Measurements from ENCODE around the gene MSI2.

DNA sequence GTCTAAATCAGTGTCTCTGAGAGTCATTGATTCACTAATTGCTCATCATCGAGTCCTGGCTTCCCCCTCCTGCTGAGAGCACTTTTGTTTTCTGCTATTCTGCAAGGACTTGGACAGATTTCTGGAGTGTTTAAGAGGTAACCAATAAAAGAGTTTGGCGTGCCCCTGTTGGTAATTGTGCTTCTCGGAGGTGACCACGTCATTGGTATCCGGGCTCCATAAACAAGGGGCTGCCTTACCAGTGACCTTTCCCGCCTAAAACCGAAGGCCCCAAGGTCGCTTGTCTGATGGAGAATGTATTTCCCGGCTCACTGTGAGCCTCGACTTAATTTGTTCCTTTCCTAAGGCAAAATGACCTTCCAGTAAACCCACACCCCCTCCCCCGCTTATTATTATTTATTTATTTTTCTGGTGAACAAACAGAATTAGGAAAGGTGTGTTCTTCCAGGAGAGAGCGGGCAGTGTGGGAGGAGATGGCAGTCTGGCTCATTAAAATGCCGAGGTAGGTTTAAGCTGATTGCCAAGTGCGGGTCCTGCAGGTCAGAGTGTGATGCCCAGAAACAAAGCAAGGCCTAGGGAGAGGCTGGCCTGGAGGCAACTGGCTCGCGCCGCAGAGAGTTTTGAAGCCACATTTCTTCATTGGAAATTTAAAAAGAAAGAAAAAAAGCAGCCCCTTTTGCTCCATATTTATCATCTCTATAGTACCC, 30.2 kb downstream of the MSI2 start:
- TF ChIP-seq POLR2A (IDR thresholded peaks at IDR 0.05) (no peak), EP300 (IDR thresholded peaks at IDR 0.05) (no peak)
- TF ChIP-seq, protein P1, sequence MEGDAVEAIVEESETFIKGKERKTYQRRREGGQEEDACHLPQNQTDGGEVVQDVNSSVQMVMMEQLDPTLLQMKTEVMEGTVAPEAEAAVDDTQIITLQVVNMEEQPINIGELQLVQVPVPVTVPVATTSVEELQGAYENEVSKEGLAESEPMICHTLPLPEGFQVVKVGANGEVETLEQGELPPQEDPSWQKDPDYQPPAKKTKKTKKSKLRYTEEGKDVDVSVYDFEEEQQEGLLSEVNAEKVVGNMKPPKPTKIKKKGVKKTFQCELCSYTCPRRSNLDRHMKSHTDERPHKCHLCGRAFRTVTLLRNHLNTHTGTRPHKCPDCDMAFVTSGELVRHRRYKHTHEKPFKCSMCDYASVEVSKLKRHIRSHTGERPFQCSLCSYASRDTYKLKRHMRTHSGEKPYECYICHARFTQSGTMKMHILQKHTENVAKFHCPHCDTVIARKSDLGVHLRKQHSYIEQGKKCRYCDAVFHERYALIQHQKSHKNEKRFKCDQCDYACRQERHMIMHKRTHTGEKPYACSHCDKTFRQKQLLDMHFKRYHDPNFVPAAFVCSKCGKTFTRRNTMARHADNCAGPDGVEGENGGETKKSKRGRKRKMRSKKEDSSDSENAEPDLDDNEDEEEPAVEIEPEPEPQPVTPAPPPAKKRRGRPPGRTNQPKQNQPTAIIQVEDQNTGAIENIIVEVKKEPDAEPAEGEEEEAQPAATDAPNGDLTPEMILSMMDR (IDR thresholded peaks at IDR 0.05): no peak

Data from gastroesophageal sphincter (tissue), 3 donors.